HG02852 (cell line): ENCODE measurements around the gene DES.

Source experiments
- ATAC-seq: cut with Tn5 transposase; IDR thresholded peaks from one replicate; pipeline ENCODE4 v1.9.1; 2021; ENCODE audit warnings: mild to moderate bottlenecking, moderate library complexity; ENCODE audit not compliant: unreplicated experiment

The DES gene

GRCh38 chr2:219471476-219472371 is 53.5 kb downstream of the DES start:
- ATAC-seq, result no peak

GRCh38 chr2:219472629-219473187 is 54.5 kb downstream of the DES start:
- no peak for ATAC-seq

- ATAC-seq, result no peak
These were observed 55.3 kb downstream of the DES start for GRCh38 chr2:219473511-219473910.

GRCh38 chr2:219474285-219475060 is 56.3 kb downstream of the DES start:
- no peak for ATAC-seq

- no peak for ATAC-seq
These were observed 57.1 kb downstream of the DES start for GRCh38 chr2:219475278-219475677.

- no peak for ATAC-seq
These were observed 57.8 kb downstream of the DES start for GRCh38 chr2:219475697-219476651.
